WTC11 (cell line): ENCODE measurements around the gene SLC25A26. TPM values are rescaled to one million over a fixed set of nuclear protein-coding genes. Genes with fewer than 3 reads are reported as not detected.

Experiments used
- ATAC-seq: fragments of 200-7000 bp; cut with Tn5 transposase; 2 replicates; pipeline ENCODE4 v1.10.0; 2021; ENCODE audit warnings: mild to moderate bottlenecking, moderate library complexity
- CTCF ChIA-PET: fragments of 300-600 bp; sonication (Branson Sonifier 250); formaldehyde crosslinking; loops from one replicate; lab custom pipeline; 2021; ENCODE audit warnings: antibody characterized with exemption; lab: Charles Lee
- POLR2A ChIA-PET: fragments of 350-600 bp; sonication (Branson Sonifier 250); formaldehyde crosslinking; loops from one replicate; lab custom pipeline; 2021; ENCODE audit warnings: antibody characterized with exemption; lab: Charles Lee
- DNase-seq: peaks from one replicate; pipeline ENCODE4 v3.0.0; 2021; ENCODE audit warnings: low spot score
- H3K27ac Mint-ChIP-seq: 2 replicates; pipeline ENCODE4 v1.8.0; 2021; ENCODE audit warnings: mixed read lengths
- H3K27me3 Mint-ChIP-seq: 2 replicates; pipeline ENCODE4 v1.8.0; 2021; ENCODE audit warnings: low read depth, mild to moderate bottlenecking, moderate library complexity, mixed read lengths
- H3K36me3 Mint-ChIP-seq: 2 replicates; pipeline ENCODE4 v1.8.0; 2021; ENCODE audit warnings: mixed read lengths
- H3K4me1 Mint-ChIP-seq: 2 replicates; pipeline ENCODE4 v1.8.0; 2022; ENCODE audit warnings: mixed read lengths
- H3K4me3 Mint-ChIP-seq: 2 replicates; pipeline ENCODE4 v1.8.0; 2021; ENCODE audit warnings: mild to moderate bottlenecking, moderate library complexity, mixed read lengths
- H3K9me3 Mint-ChIP-seq: 2 replicates; pipeline ENCODE4 v1.8.0; 2021; ENCODE audit warnings: mixed read lengths
- HMGA2 ChIP-seq: fragments of 250-450 bp; sonication (Bioruptor Pico); IDR thresholded peaks from 2 replicates; pipeline ENCODE4 v1.4.0; 2021; ENCODE audit warnings: mild to moderate bottlenecking, moderate library complexity
- IRF1 ChIP-seq: sonication (generic); formaldehyde crosslinking; IDR thresholded peaks from 2 replicates; pipeline ENCODE4 v1.8.0; 2023; ENCODE audit warnings: missing genetic modification reagents
- JAZF1 ChIP-seq: fragments of 250-450 bp; sonication (Bioruptor Pico); IDR thresholded peaks from 2 replicates; pipeline ENCODE4 v1.9.0; 2021; ENCODE audit warnings: moderate library complexity, mild to moderate bottlenecking, inconsistent platforms
- KAT7 ChIP-seq: sonication (generic); formaldehyde crosslinking; IDR thresholded peaks from 2 replicates; pipeline ENCODE4 v1.8.1; 2023; ENCODE audit warnings: missing genetic modification reagents, mild to moderate bottlenecking, borderline replicate concordance
- MYBL2 ChIP-seq: sonication (generic); formaldehyde crosslinking; IDR thresholded peaks from 2 replicates; pipeline ENCODE4 v1.8.1; 2023; ENCODE audit warnings: mild to moderate bottlenecking, moderate library complexity, missing genetic modification reagents
- NFATC4 ChIP-seq: fragments of 250-450 bp; sonication (Bioruptor Pico); IDR thresholded peaks from 2 replicates; pipeline ENCODE4 v1.9.0; 2021; ENCODE audit warnings: mild to moderate bottlenecking
- NR2C2 ChIP-seq: sonication (generic); formaldehyde crosslinking; IDR thresholded peaks from 2 replicates; pipeline ENCODE4 v1.8.0; 2022; ENCODE audit warnings: mild to moderate bottlenecking, missing genetic modification reagents
- SMAD4 ChIP-seq: sonication (generic); formaldehyde crosslinking; IDR thresholded peaks from 2 replicates; pipeline ENCODE4 v1.8.0; 2022; ENCODE audit warnings: mild to moderate bottlenecking, missing genetic modification reagents
- STAT6 ChIP-seq: sonication (generic); formaldehyde crosslinking; conservative IDR thresholded peaks from 2 replicates; pipeline ENCODE4 v1.8.1; 2023; ENCODE audit warnings: mild to moderate bottlenecking, low read depth, missing genetic modification reagents, moderate library complexity
- TEAD1 ChIP-seq: sonication (generic); formaldehyde crosslinking; IDR thresholded peaks from 2 replicates; pipeline ENCODE4 v1.8.0; 2022; ENCODE audit warnings: mild to moderate bottlenecking, missing genetic modification reagents
- TP53 ChIP-seq: sonication (generic); formaldehyde crosslinking; IDR thresholded peaks from 2 replicates; pipeline ENCODE4 v1.8.1; 2023; ENCODE audit warnings: mild to moderate bottlenecking, missing genetic modification reagents
- ZNF121 ChIP-seq: sonication (generic); formaldehyde crosslinking; IDR thresholded peaks from 2 replicates; pipeline ENCODE4 v1.8.0; 2023; ENCODE audit warnings: missing genetic modification reagents
- ZNF263 ChIP-seq: sonication (generic); formaldehyde crosslinking; IDR thresholded peaks from 2 replicates; pipeline ENCODE4 v1.8.1; 2022; ENCODE audit warnings: low read depth, mild to moderate bottlenecking, moderate library complexity, missing genetic modification reagents
- ZNF425 ChIP-seq: fragments of 250-450 bp; sonication (Bioruptor Pico); conservative IDR thresholded peaks from 2 replicates; pipeline ENCODE4 v1.9.0; 2021; ENCODE audit warnings: mild to moderate bottlenecking
- total RNA-seq: library from RNA; stranded (reverse); gene quantifications from 3 replicates; pipeline ENCODE4 v1.2.3, GENCODE V29; 2021
- TF ChIP-seq, protein P1 (sequence below): sonication (generic); formaldehyde crosslinking; IDR thresholded peaks from 2 replicates; pipeline ENCODE4 v1.8.1; 2023; ENCODE audit warnings: mild to moderate bottlenecking, moderate library complexity, missing genetic modification reagents
- TF ChIP-seq, protein P2 (sequence below): sonication (generic); formaldehyde crosslinking; IDR thresholded peaks from 2 replicates; pipeline ENCODE4 v1.8.0; 2023; ENCODE audit warnings: missing genetic modification reagents, mild to moderate bottlenecking, borderline replicate concordance
- TF ChIP-seq, protein P3 (sequence below): sonication (generic); formaldehyde crosslinking; IDR thresholded peaks from 2 replicates; pipeline ENCODE4 v1.8.0; 2022; ENCODE audit warnings: mild to moderate bottlenecking, missing genetic modification reagents
- TF ChIP-seq, protein P4 (sequence below): fragments of 250-450 bp; sonication (Bioruptor Pico); IDR thresholded peaks from 2 replicates; pipeline ENCODE4 v1.9.0; 2021; ENCODE audit warnings: mild to moderate bottlenecking
- TF ChIP-seq, protein P5 (sequence below): sonication (generic); formaldehyde crosslinking; IDR thresholded peaks from 2 replicates; pipeline ENCODE4 v1.8.0; 2023; ENCODE audit warnings: mild to moderate bottlenecking, missing genetic modification reagents

The SLC25A26 gene
- total RNA-seq, 1 experiment from 2014 or later: 29.1 TPM

- TF ChIP-seq STAT6 (CRISPR knock-in tag) (no peak), MYBL2 (CRISPR knock-in tag) (no peak)
- TF ChIP-seq, protein P1, sequence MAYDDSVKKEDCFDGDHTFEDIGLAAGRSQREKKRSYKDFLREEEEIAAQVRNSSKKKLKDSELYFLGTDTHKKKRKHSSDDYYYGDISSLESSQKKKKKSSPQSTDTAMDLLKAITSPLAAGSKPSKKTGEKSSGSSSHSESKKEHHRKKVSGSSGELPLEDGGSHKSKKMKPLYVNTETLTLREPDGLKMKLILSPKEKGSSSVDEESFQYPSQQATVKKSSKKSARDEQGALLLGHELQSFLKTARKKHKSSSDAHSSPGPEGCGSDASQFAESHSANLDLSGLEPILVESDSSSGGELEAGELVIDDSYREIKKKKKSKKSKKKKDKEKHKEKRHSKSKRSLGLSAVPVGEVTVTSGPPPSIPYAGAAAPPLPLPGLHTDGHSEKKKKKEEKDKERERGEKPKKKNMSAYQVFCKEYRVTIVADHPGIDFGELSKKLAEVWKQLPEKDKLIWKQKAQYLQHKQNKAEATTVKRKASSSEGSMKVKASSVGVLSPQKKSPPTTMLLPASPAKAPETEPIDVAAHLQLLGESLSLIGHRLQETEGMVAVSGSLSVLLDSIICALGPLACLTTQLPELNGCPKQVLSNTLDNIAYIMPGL (CRISPR knock-in tag): no peak
- TF ChIP-seq, protein P2, sequence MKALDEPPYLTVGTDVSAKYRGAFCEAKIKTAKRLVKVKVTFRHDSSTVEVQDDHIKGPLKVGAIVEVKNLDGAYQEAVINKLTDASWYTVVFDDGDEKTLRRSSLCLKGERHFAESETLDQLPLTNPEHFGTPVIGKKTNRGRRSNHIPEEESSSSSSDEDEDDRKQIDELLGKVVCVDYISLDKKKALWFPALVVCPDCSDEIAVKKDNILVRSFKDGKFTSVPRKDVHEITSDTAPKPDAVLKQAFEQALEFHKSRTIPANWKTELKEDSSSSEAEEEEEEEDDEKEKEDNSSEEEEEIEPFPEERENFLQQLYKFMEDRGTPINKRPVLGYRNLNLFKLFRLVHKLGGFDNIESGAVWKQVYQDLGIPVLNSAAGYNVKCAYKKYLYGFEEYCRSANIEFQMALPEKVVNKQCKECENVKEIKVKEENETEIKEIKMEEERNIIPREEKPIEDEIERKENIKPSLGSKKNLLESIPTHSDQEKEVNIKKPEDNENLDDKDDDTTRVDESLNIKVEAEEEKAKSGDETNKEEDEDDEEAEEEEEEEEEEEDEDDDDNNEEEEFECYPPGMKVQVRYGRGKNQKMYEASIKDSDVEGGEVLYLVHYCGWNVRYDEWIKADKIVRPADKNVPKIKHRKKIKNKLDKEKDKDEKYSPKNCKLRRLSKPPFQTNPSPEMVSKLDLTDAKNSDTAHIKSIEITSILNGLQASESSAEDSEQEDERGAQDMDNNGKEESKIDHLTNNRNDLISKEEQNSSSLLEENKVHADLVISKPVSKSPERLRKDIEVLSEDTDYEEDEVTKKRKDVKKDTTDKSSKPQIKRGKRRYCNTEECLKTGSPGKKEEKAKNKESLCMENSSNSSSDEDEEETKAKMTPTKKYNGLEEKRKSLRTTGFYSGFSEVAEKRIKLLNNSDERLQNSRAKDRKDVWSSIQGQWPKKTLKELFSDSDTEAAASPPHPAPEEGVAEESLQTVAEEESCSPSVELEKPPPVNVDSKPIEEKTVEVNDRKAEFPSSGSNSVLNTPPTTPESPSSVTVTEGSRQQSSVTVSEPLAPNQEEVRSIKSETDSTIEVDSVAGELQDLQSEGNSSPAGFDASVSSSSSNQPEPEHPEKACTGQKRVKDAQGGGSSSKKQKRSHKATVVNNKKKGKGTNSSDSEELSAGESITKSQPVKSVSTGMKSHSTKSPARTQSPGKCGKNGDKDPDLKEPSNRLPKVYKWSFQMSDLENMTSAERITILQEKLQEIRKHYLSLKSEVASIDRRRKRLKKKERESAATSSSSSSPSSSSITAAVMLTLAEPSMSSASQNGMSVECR (CRISPR knock-in tag): no peak
Observed at GRCh38 chr3:66353530-66353929, 132.7 kb downstream of the SLC25A26 start (continued).

DNA sequence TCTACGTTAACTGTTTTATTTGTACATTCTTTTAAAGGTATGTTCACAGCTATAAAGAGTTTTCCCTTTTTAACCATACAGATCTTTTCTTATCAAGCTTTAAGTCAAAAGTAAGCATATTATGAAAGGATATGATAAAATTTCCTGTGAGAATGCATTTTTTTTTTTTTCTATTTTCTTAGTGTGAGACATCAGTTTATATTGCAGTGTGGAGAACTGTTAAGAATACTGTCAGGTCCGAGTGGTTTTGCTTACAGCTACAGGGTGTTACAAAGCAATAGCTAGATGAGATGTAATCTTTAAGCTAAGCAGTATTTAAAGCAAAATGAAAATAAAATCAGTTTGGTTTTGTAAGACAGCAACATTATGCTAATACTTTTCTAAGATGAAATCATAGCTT is 133.2 kb downstream of the SLC25A26 start:
- no peaks in the 10 kb centered on the region for H3K9me3 Mint-ChIP-seq
- H3K4me1 Mint-ChIP-seq: peaks cover 13% of the 10 kb centered on the region
- H3K27ac Mint-ChIP-seq: no peak overlapping the region
- ChIA-PET POLR2A (no interaction called here), CTCF (interaction anchor here (1.2 to 1.5 kb wide), 2 partner anchors 24 to 77 kb away, joined by 3 to 4 read pairs; no protein-coding TSS in a partner anchor)
- DNase-seq (no peak), ATAC-seq (no peak)
- no peaks in the 10 kb centered on the region for H3K27me3 Mint-ChIP-seq
- H3K36me3 Mint-ChIP-seq: no peaks in the 10 kb centered on the region
- H3K4me3 Mint-ChIP-seq: no peak overlapping the region
- TF ChIP-seq ZNF425 (CRISPR knock-in tag): no peak
- TF ChIP-seq ZNF263 (CRISPR knock-in tag): no peak
- TF ChIP-seq KAT7 (CRISPR knock-in tag): no peak
- TF ChIP-seq IRF1 (CRISPR knock-in tag): no peak
- TF ChIP-seq TEAD1 (CRISPR knock-in tag): no peak
- TF ChIP-seq JAZF1: no peak
- TF ChIP-seq, protein P3, sequence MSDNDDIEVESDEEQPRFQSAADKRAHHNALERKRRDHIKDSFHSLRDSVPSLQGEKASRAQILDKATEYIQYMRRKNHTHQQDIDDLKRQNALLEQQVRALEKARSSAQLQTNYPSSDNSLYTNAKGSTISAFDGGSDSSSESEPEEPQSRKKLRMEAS (CRISPR knock-in tag): no peak
- TF ChIP-seq TP53 (CRISPR knock-in tag): no peak
- no peak for TF ChIP-seq SMAD4 (CRISPR knock-in tag)
- TF ChIP-seq NR2C2 (CRISPR knock-in tag): no peak
- TF ChIP-seq, protein P4, sequence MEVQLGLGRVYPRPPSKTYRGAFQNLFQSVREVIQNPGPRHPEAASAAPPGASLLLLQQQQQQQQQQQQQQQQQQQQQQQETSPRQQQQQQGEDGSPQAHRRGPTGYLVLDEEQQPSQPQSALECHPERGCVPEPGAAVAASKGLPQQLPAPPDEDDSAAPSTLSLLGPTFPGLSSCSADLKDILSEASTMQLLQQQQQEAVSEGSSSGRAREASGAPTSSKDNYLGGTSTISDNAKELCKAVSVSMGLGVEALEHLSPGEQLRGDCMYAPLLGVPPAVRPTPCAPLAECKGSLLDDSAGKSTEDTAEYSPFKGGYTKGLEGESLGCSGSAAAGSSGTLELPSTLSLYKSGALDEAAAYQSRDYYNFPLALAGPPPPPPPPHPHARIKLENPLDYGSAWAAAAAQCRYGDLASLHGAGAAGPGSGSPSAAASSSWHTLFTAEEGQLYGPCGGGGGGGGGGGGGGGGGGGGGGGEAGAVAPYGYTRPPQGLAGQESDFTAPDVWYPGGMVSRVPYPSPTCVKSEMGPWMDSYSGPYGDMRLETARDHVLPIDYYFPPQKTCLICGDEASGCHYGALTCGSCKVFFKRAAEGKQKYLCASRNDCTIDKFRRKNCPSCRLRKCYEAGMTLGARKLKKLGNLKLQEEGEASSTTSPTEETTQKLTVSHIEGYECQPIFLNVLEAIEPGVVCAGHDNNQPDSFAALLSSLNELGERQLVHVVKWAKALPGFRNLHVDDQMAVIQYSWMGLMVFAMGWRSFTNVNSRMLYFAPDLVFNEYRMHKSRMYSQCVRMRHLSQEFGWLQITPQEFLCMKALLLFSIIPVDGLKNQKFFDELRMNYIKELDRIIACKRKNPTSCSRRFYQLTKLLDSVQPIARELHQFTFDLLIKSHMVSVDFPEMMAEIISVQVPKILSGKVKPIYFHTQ (CRISPR knock-in tag): no peak
- no peak for TF ChIP-seq ZNF121 (CRISPR knock-in tag)
- no peak for TF ChIP-seq NFATC4 (CRISPR knock-in tag)
- TF ChIP-seq, protein P5, sequence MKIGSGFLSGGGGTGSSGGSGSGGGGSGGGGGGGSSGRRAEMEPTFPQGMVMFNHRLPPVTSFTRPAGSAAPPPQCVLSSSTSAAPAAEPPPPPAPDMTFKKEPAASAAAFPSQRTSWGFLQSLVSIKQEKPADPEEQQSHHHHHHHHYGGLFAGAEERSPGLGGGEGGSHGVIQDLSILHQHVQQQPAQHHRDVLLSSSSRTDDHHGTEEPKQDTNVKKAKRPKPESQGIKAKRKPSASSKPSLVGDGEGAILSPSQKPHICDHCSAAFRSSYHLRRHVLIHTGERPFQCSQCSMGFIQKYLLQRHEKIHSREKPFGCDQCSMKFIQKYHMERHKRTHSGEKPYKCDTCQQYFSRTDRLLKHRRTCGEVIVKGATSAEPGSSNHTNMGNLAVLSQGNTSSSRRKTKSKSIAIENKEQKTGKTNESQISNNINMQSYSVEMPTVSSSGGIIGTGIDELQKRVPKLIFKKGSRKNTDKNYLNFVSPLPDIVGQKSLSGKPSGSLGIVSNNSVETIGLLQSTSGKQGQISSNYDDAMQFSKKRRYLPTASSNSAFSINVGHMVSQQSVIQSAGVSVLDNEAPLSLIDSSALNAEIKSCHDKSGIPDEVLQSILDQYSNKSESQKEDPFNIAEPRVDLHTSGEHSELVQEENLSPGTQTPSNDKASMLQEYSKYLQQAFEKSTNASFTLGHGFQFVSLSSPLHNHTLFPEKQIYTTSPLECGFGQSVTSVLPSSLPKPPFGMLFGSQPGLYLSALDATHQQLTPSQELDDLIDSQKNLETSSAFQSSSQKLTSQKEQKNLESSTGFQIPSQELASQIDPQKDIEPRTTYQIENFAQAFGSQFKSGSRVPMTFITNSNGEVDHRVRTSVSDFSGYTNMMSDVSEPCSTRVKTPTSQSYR (CRISPR knock-in tag): no peak
- TF ChIP-seq HMGA2 (CRISPR knock-in tag): no peak
